ENCODE results near the gene MARK3.
A peak's percentile ranks its signal among the peaks of the same experiment; 100 is the strongest.

MARK3 gene

GRCh38 chr14:103423050-103423461 lies 37.8 kb downstream of the MARK3 start:
- H3K36me3 ChIP-seq (ENCODE audit: control insufficient read depth, insufficient read depth, low read length, severe bottlenecking): no peaks in the 10 kb centered on the region
- no peaks in the 10 kb centered on the region for H3K9me3 ChIP-seq (ENCODE audit: control insufficient read depth, low read length)
- peak; percentile 37 for DNase-seq (ENCODE audit: low read depth)

GRCh38 chr14:103427485-103428443 lies 42.5 kb downstream of the MARK3 start:
- no peak for DNase-seq (ENCODE audit: low read depth)
- Histone ChIP-seq H3K36me3 (ENCODE audit: control insufficient read depth, insufficient read depth, low read length, severe bottlenecking) (peaks cover 8% of the 10 kb centered on the region), H3K4me3 (ENCODE audit: low read length) (no peak overlapping the region), H3K4me1 (ENCODE audit: control insufficient read depth, insufficient read depth, low read length) (peaks cover 38% of the 10 kb centered on the region), H3K9ac (ENCODE audit: low read length) (no peak overlapping the region), H3K27me3 (replicated peaks; ENCODE audit: control insufficient read depth, insufficient read depth, low read length) (no peaks in the 10 kb centered on the region), H3K9me3 (ENCODE audit: control insufficient read depth, low read length) (no peaks in the 10 kb centered on the region)

More at GRCh38 chr14:103423050-103423461, 37.8 kb downstream of the MARK3 start:
- Histone ChIP-seq H3K9ac (ENCODE audit: low read length) (peak overlapping the region; percentile 40), H3K27me3 (replicated peaks; ENCODE audit: control insufficient read depth, insufficient read depth, low read length) (no peaks in the 10 kb centered on the region), H3K4me3 (ENCODE audit: low read length) (peak overlapping the region; percentile 52), H3K4me1 (ENCODE audit: control insufficient read depth, insufficient read depth, low read length) (peaks cover 37% of the 10 kb centered on the region)

- Histone ChIP-seq H3K4me3 (ENCODE audit: low read length) (no peak overlapping the region), H3K9ac (ENCODE audit: low read length) (no peak overlapping the region), H3K9me3 (ENCODE audit: control insufficient read depth, low read length) (no peaks in the 10 kb centered on the region), H3K4me1 (ENCODE audit: control insufficient read depth, insufficient read depth, low read length) (peaks cover 27% of the 10 kb centered on the region), H3K27me3 (replicated peaks; ENCODE audit: control insufficient read depth, insufficient read depth, low read length) (no peaks in the 10 kb centered on the region), H3K36me3 (ENCODE audit: control insufficient read depth, insufficient read depth, low read length, severe bottlenecking) (peaks cover 8% of the 10 kb centered on the region)
- DNase-seq (ENCODE audit: low read depth): no peak
Observed at GRCh38 chr14:103428723-103429556, 43.7 kb downstream of the MARK3 start.

GRCh38 chr14:103430358-103430757 lies 45.1 kb downstream of the MARK3 start:
- Histone ChIP-seq H3K4me1 (ENCODE audit: control insufficient read depth, insufficient read depth, low read length) (peaks cover 35% of the 10 kb centered on the region), H3K9me3 (ENCODE audit: control insufficient read depth, low read length) (no peaks in the 10 kb centered on the region), H3K36me3 (ENCODE audit: control insufficient read depth, insufficient read depth, low read length, severe bottlenecking) (peaks cover 14% of the 10 kb centered on the region), H3K4me3 (ENCODE audit: low read length) (no peak overlapping the region), H3K9ac (ENCODE audit: low read length) (no peak overlapping the region), H3K27me3 (replicated peaks; ENCODE audit: control insufficient read depth, insufficient read depth, low read length) (no peaks in the 10 kb centered on the region)
- no peak for DNase-seq (ENCODE audit: low read depth)

GRCh38 chr14:103432627-103433026 lies 47.4 kb downstream of the MARK3 start:
- no peaks in the 10 kb centered on the region for H3K27me3 ChIP-seq (replicated peaks; ENCODE audit: control insufficient read depth, insufficient read depth, low read length)
- H3K4me1 ChIP-seq (ENCODE audit: control insufficient read depth, insufficient read depth, low read length): peaks cover 38% of the 10 kb centered on the region
- peaks cover 16% of the 10 kb centered on the region for H3K36me3 ChIP-seq (ENCODE audit: control insufficient read depth, insufficient read depth, low read length, severe bottlenecking)
- no peaks in the 10 kb centered on the region for H3K9me3 ChIP-seq (ENCODE audit: control insufficient read depth, low read length)
- no peak overlapping the region for H3K9ac ChIP-seq (ENCODE audit: low read length)
- no peak overlapping the region for H3K4me3 ChIP-seq (ENCODE audit: low read length)
- DNase-seq (ENCODE audit: low read depth): no peak

GRCh38 chr14:103433916-103434563 lies 48.8 kb downstream of the MARK3 start:
- no peak overlapping the region for H3K4me3 ChIP-seq (ENCODE audit: low read length)
- H3K27me3 ChIP-seq (replicated peaks; ENCODE audit: control insufficient read depth, insufficient read depth, low read length): no peaks in the 10 kb centered on the region
- DNase-seq (ENCODE audit: low read depth): no peak
- H3K9ac ChIP-seq (ENCODE audit: low read length): no peak overlapping the region
- peaks cover 24% of the 10 kb centered on the region for H3K4me1 ChIP-seq (ENCODE audit: control insufficient read depth, insufficient read depth, low read length)
- no peaks in the 10 kb centered on the region for H3K9me3 ChIP-seq (ENCODE audit: control insufficient read depth, low read length)
- H3K36me3 ChIP-seq (ENCODE audit: control insufficient read depth, insufficient read depth, low read length, severe bottlenecking): peaks cover 20% of the 10 kb centered on the region

GRCh38 chr14:103434868-103435442 lies 49.7 kb downstream of the MARK3 start:
- H3K4me3 ChIP-seq (ENCODE audit: low read length): no peak overlapping the region
- H3K27me3 ChIP-seq (replicated peaks; ENCODE audit: control insufficient read depth, insufficient read depth, low read length): no peaks in the 10 kb centered on the region
- H3K4me1 ChIP-seq (ENCODE audit: control insufficient read depth, insufficient read depth, low read length): peaks cover 16% of the 10 kb centered on the region
- DNase-seq (ENCODE audit: low read depth): no peak
- no peaks in the 10 kb centered on the region for H3K9me3 ChIP-seq (ENCODE audit: control insufficient read depth, low read length)
- no peak overlapping the region for H3K9ac ChIP-seq (ENCODE audit: low read length)
- H3K36me3 ChIP-seq (ENCODE audit: control insufficient read depth, insufficient read depth, low read length, severe bottlenecking): peaks cover 22% of the 10 kb centered on the region

GRCh38 chr14:103436533-103436932 lies 51.3 kb downstream of the MARK3 start:
- H3K27me3 ChIP-seq (replicated peaks; ENCODE audit: control insufficient read depth, insufficient read depth, low read length): no peaks in the 10 kb centered on the region
- H3K4me1 ChIP-seq (ENCODE audit: control insufficient read depth, insufficient read depth, low read length): peaks cover 16% of the 10 kb centered on the region
- no peaks in the 10 kb centered on the region for H3K9me3 ChIP-seq (ENCODE audit: control insufficient read depth, low read length)
- peak overlapping the region; percentile 41 for H3K4me3 ChIP-seq (ENCODE audit: low read length)
- DNase-seq (ENCODE audit: low read depth): peak; percentile 49
- H3K9ac ChIP-seq (ENCODE audit: low read length): no peak overlapping the region
- H3K36me3 ChIP-seq (ENCODE audit: control insufficient read depth, insufficient read depth, low read length, severe bottlenecking): peaks cover 19% of the 10 kb centered on the region

GRCh38 chr14:103442288-103442687 lies 57.1 kb downstream of the MARK3 start:
- H3K4me3 ChIP-seq (ENCODE audit: low read length): no peak overlapping the region
- H3K27me3 ChIP-seq (replicated peaks; ENCODE audit: control insufficient read depth, insufficient read depth, low read length): no peaks in the 10 kb centered on the region
- peaks cover 12% of the 10 kb centered on the region for H3K36me3 ChIP-seq (ENCODE audit: control insufficient read depth, insufficient read depth, low read length, severe bottlenecking)
- no peak overlapping the region for H3K9ac ChIP-seq (ENCODE audit: low read length)
- peaks cover 22% of the 10 kb centered on the region for H3K4me1 ChIP-seq (ENCODE audit: control insufficient read depth, insufficient read depth, low read length)
- H3K9me3 ChIP-seq (ENCODE audit: control insufficient read depth, low read length): no peaks in the 10 kb centered on the region
- DNase-seq (ENCODE audit: low read depth): peak; percentile 66

GRCh38 chr14:103443111-103443510 lies 57.9 kb downstream of the MARK3 start:
- Histone ChIP-seq H3K9ac (ENCODE audit: low read length) (no peak overlapping the region), H3K4me3 (ENCODE audit: low read length) (no peak overlapping the region), H3K4me1 (ENCODE audit: control insufficient read depth, insufficient read depth, low read length) (peaks cover 25% of the 10 kb centered on the region), H3K27me3 (replicated peaks; ENCODE audit: control insufficient read depth, insufficient read depth, low read length) (no peaks in the 10 kb centered on the region), H3K9me3 (ENCODE audit: control insufficient read depth, low read length) (no peaks in the 10 kb centered on the region), H3K36me3 (ENCODE audit: control insufficient read depth, insufficient read depth, low read length, severe bottlenecking) (peaks cover 9% of the 10 kb centered on the region)
- peak; percentile 33 for DNase-seq (ENCODE audit: low read depth)

Measured in adipocyte (in vitro differentiated cells).